ENCODE data around the gene LLPH. TPM values are rescaled to one million over a fixed set of nuclear protein-coding genes. Genes with fewer than 3 reads are reported as not detected.

LLPH gene
- polyA plus RNA-seq, 1 donor (not counting 4 experiments of a cell fraction or from before 2014, with no cell fraction given): 36.6 TPM

GRCh38 chr12:66152732-66153131 lies 22.2 kb upstream of the LLPH start:
- H3K36me3 ChIP-seq (ENCODE audit: control insufficient read depth in 2 of 2, extremely low read depth in 1 of 2, insufficient read depth in 2 of 2, low read length in 2 of 2): peaks cover 0 to 5% of the 10 kb centered on the region in 2 experiments
- H3K4me1 ChIP-seq (ENCODE audit: control insufficient read depth, extremely low read depth, insufficient read depth, low read length): peaks cover 6% of the 10 kb centered on the region
- FAIRE-seq (no peak), DNase-seq (ENCODE audit: low read depth, low spot score) (no peak)
- peak overlapping the region; percentile 10 for H3K27ac ChIP-seq (ENCODE audit: control insufficient read depth, insufficient read depth, low read length)
- H3K79me2 ChIP-seq (ENCODE audit: control insufficient read depth, insufficient read depth, low read length): peaks cover 5% of the 10 kb centered on the region
- H3K4me2 ChIP-seq (ENCODE audit: control insufficient read depth, extremely low read depth, insufficient read depth, low read depth, low read length): peak overlapping the region; percentile 28
- no peak overlapping the region for H2AFZ ChIP-seq (ENCODE audit: control insufficient read depth, low read length)
- no peaks in the 10 kb centered on the region for H3K9me3 ChIP-seq (ENCODE audit: control insufficient read depth, low read depth, low read length)
- H4K20me1 ChIP-seq (ENCODE audit: control insufficient read depth, extremely low read depth, insufficient read depth, low read length): no peaks in the 10 kb centered on the region
- dilution Hi-C loops (cut with MboI; ENCODE audit: extremely low pct_ligation_motif_present, low sequenced_read_pairs): no loop called here
- H3K4me3 ChIP-seq (ENCODE audit: control insufficient read depth in 2 of 3, extremely low read depth in 1 of 3, insufficient read depth in 2 of 3, low read depth in 1 of 3, low read length in 3 of 3): no peak overlapping the region
- H3K27me3 ChIP-seq (ENCODE audit: control insufficient read depth, extremely low read depth, insufficient read depth, low read length): no peaks in the 10 kb centered on the region
- H3K9ac ChIP-seq (ENCODE audit: control insufficient read depth, extremely low read depth, insufficient read depth, low read length): no peak overlapping the region
- no peaks in the 10 kb centered on the region for H3K9me1 ChIP-seq (ENCODE audit: control insufficient read depth, extremely low read depth, insufficient read depth, low read length)
- TF ChIP-seq CTCF (optimal IDR thresholded peaks at IDR 0.05 in 1 of 3, IDR thresholded peaks at IDR 0.05 in 1 of 3, conservative IDR thresholded peaks at IDR 0.05 in 1 of 3; ENCODE audit: extremely low read depth in 1 of 3, insufficient read depth in 2 of 3, low read length in 3 of 3): no peak
- no peak for TF ChIP-seq EZH2 (IDR thresholded peaks at IDR 0.05; ENCODE audit: low read length)

- no peaks in the 10 kb centered on the region for H3K9me1 ChIP-seq (ENCODE audit: control insufficient read depth, extremely low read depth, insufficient read depth, low read length)
- H3K4me3 ChIP-seq (ENCODE audit: control insufficient read depth in 2 of 3, extremely low read depth in 1 of 3, insufficient read depth in 2 of 3, low read depth in 1 of 3, low read length in 3 of 3): no peak overlapping the region
- H3K4me2 ChIP-seq (ENCODE audit: control insufficient read depth, extremely low read depth, insufficient read depth, low read depth, low read length): no peak overlapping the region
- no peak overlapping the region for H2AFZ ChIP-seq (ENCODE audit: control insufficient read depth, low read length)
- TF ChIP-seq EZH2 (IDR thresholded peaks at IDR 0.05; ENCODE audit: low read length) (no peak), CTCF (optimal IDR thresholded peaks at IDR 0.05 in 1 of 3, IDR thresholded peaks at IDR 0.05 in 1 of 3, conservative IDR thresholded peaks at IDR 0.05 in 1 of 3; ENCODE audit: extremely low read depth in 1 of 3, insufficient read depth in 2 of 3, low read length in 3 of 3) (peak in 2 of 3 experiments; percentile 18 to 20)
- H3K79me2 ChIP-seq (ENCODE audit: control insufficient read depth, insufficient read depth, low read length): peaks cover 2% of the 10 kb centered on the region
- peaks cover 12% of the 10 kb centered on the region for H3K4me1 ChIP-seq (ENCODE audit: control insufficient read depth, extremely low read depth, insufficient read depth, low read length)
- H3K9me3 ChIP-seq (ENCODE audit: control insufficient read depth, low read depth, low read length): no peaks in the 10 kb centered on the region
- no peaks in the 10 kb centered on the region for H4K20me1 ChIP-seq (ENCODE audit: control insufficient read depth, extremely low read depth, insufficient read depth, low read length)
- peaks cover 0 to 8% of the 10 kb centered on the region in 2 experiments for H3K36me3 ChIP-seq (ENCODE audit: control insufficient read depth in 2 of 2, extremely low read depth in 1 of 2, insufficient read depth in 2 of 2, low read length in 2 of 2)
- H3K9ac ChIP-seq (ENCODE audit: control insufficient read depth, extremely low read depth, insufficient read depth, low read length): no peak overlapping the region
- dilution Hi-C loops (cut with MboI; ENCODE audit: extremely low pct_ligation_motif_present, low sequenced_read_pairs): no loop called here
- no peak overlapping the region for H3K27ac ChIP-seq (ENCODE audit: control insufficient read depth, insufficient read depth, low read length)
- DNase-seq (ENCODE audit: low read depth, low spot score): no peak
- no peaks in the 10 kb centered on the region for H3K27me3 ChIP-seq (ENCODE audit: control insufficient read depth, extremely low read depth, insufficient read depth, low read length)
- peak; percentile 55 for FAIRE-seq
Observed at GRCh38 chr12:66149702-66150398, 19.3 kb upstream of the LLPH start.
